Measurements from ENCODE around the gene FBXL15.
A peak's percentile ranks its signal among the peaks of the same experiment; 100 is the strongest.

Gene FBXL15

GRCh38 chr10:102404361-102405107, 16.1 kb upstream of the FBXL15 start:
- Mint-ChIP-seq H3K36me3 (no peaks in the 10 kb centered on the region), H3K27me3 (no peaks in the 10 kb centered on the region), H3K4me1 (peaks cover 22% of the 10 kb centered on the region), H3K9me3 (no peaks in the 10 kb centered on the region), H3K27ac (no peak overlapping the region), H3K4me3 (no peak overlapping the region)

- Mint-ChIP-seq H3K9me3 (no peaks in the 10 kb centered on the region), H3K27me3 (no peaks in the 10 kb centered on the region), H3K36me3 (no peaks in the 10 kb centered on the region), H3K4me3 (no peak overlapping the region), H3K4me1 (peaks cover 28% of the 10 kb centered on the region), H3K27ac (no peak overlapping the region)
These were observed 15.5 kb upstream of the FBXL15 start for GRCh38 chr10:102405108-102405571.

- Mint-ChIP-seq H3K4me1 (peaks cover 26% of the 10 kb centered on the region), H3K27ac (peak overlapping the region; percentile 68), H3K4me3 (no peak overlapping the region), H3K27me3 (no peaks in the 10 kb centered on the region), H3K9me3 (no peaks in the 10 kb centered on the region), H3K36me3 (no peaks in the 10 kb centered on the region)
These were observed 15.0 kb upstream of the FBXL15 start for GRCh38 chr10:102405632-102406031.

GRCh38 chr10:102406815-102407214, 13.8 kb upstream of the FBXL15 start:
- H3K4me1 Mint-ChIP-seq: peaks cover 34% of the 10 kb centered on the region
- H3K27ac Mint-ChIP-seq: peak overlapping the region; percentile 72
- no peaks in the 10 kb centered on the region for H3K9me3 Mint-ChIP-seq
- no peaks in the 10 kb centered on the region for H3K36me3 Mint-ChIP-seq
- H3K4me3 Mint-ChIP-seq: peak overlapping the region; percentile 44
- no peaks in the 10 kb centered on the region for H3K27me3 Mint-ChIP-seq

GRCh38 chr10:102407425-102408130, 13.1 kb upstream of the FBXL15 start:
- no peaks in the 10 kb centered on the region for H3K27me3 Mint-ChIP-seq
- peaks cover 39% of the 10 kb centered on the region for H3K4me1 Mint-ChIP-seq
- H3K9me3 Mint-ChIP-seq: no peaks in the 10 kb centered on the region
- H3K36me3 Mint-ChIP-seq: no peaks in the 10 kb centered on the region
- H3K4me3 Mint-ChIP-seq: peak overlapping the region; percentile 75
- peak overlapping the region; percentile 55 for H3K27ac Mint-ChIP-seq

- Mint-ChIP-seq H3K4me3 (peak overlapping the region; percentile 75), H3K36me3 (no peaks in the 10 kb centered on the region), H3K27ac (peak overlapping the region; percentile 78), H3K4me1 (peaks cover 45% of the 10 kb centered on the region), H3K27me3 (no peaks in the 10 kb centered on the region), H3K9me3 (no peaks in the 10 kb centered on the region)
These were observed 12.4 kb upstream of the FBXL15 start for GRCh38 chr10:102408131-102408727.

- Mint-ChIP-seq H3K4me3 (peak overlapping the region; percentile 85), H3K27me3 (no peaks in the 10 kb centered on the region), H3K27ac (peak overlapping the region; percentile 59), H3K9me3 (no peaks in the 10 kb centered on the region), H3K4me1 (peaks cover 47% of the 10 kb centered on the region), H3K36me3 (no peaks in the 10 kb centered on the region)
These were observed 11.7 kb upstream of the FBXL15 start for GRCh38 chr10:102408728-102409603.

GRCh38 chr10:102409604-102410428, 10.8 kb upstream of the FBXL15 start:
- H3K27ac Mint-ChIP-seq: peak overlapping the region; percentile 59

GRCh38 chr10:102410429-102411073, 10.1 kb upstream of the FBXL15 start:
- H3K27me3 Mint-ChIP-seq: no peaks in the 10 kb centered on the region
- H3K4me1 Mint-ChIP-seq: peaks cover 47% of the 10 kb centered on the region
- no peaks in the 10 kb centered on the region for H3K9me3 Mint-ChIP-seq
- no peaks in the 10 kb centered on the region for H3K36me3 Mint-ChIP-seq
- H3K27ac Mint-ChIP-seq: no peak overlapping the region
- H3K4me3 Mint-ChIP-seq: peak overlapping the region; percentile 85

More at GRCh38 chr10:102409604-102410428, 10.8 kb upstream of the FBXL15 start:
- Mint-ChIP-seq H3K27me3 (no peaks in the 10 kb centered on the region), H3K4me3 (peak overlapping the region; percentile 85), H3K36me3 (no peaks in the 10 kb centered on the region), H3K9me3 (no peaks in the 10 kb centered on the region), H3K4me1 (peaks cover 47% of the 10 kb centered on the region)

GRCh38 chr10:102411341-102412255, 9.0 kb upstream of the FBXL15 start:
- Mint-ChIP-seq H3K27ac (peak overlapping the region; percentile 42), H3K4me1 (peaks cover 47% of the 10 kb centered on the region), H3K4me3 (peak overlapping the region; percentile 71), H3K9me3 (no peaks in the 10 kb centered on the region), H3K36me3 (no peaks in the 10 kb centered on the region), H3K27me3 (peaks cover 7% of the 10 kb centered on the region)

GRCh38 chr10:102412293-102412692, 8.3 kb upstream of the FBXL15 start:
- H3K27ac Mint-ChIP-seq: no peak overlapping the region
- peaks cover 44% of the 10 kb centered on the region for H3K4me1 Mint-ChIP-seq
- H3K9me3 Mint-ChIP-seq: no peaks in the 10 kb centered on the region
- no peak overlapping the region for H3K4me3 Mint-ChIP-seq
- H3K27me3 Mint-ChIP-seq: peaks cover 10% of the 10 kb centered on the region
- no peaks in the 10 kb centered on the region for H3K36me3 Mint-ChIP-seq

- H3K36me3 Mint-ChIP-seq: no peaks in the 10 kb centered on the region
- peaks cover 15% of the 10 kb centered on the region for H3K27me3 Mint-ChIP-seq
- H3K27ac Mint-ChIP-seq: no peak overlapping the region
- peaks cover 35% of the 10 kb centered on the region for H3K4me1 Mint-ChIP-seq
- H3K9me3 Mint-ChIP-seq: no peaks in the 10 kb centered on the region
- no peak overlapping the region for H3K4me3 Mint-ChIP-seq
These were observed 7.5 kb upstream of the FBXL15 start for GRCh38 chr10:102413053-102413705.

Data from activated naive CD4-positive, alpha-beta T cell treated with anti-CD3 and anti-CD28 coated beads, Interleukin-2, amount 50 U/mL, for 24 hours (primary cell).